CD4-positive, alpha-beta T cell (primary cell): Measurements from ENCODE around the gene PPP1R14B. TPM values are rescaled to one million over a fixed set of nuclear protein-coding genes. Genes with fewer than 3 reads are reported as not detected.

Source experiments
- ATAC-seq: fragments of 200-7000 bp; cut with Tn5 transposase; one replicate; pipeline ENCODE4 v1.10.0; 2022; ENCODE audit warnings: mild to moderate bottlenecking; ENCODE audit not compliant: poor library complexity
- CTCF ChIA-PET: fragments of 350-600 bp; sonication (Branson Sonifier 250); formaldehyde crosslinking; loops from one replicate; lab custom pipeline; 2021; ENCODE audit warnings: antibody characterized with exemption, inconsistent platforms; lab: Charles Lee
- POLR2A ChIA-PET: fragments of 350-600 bp; sonication (Branson Sonifier 250); formaldehyde crosslinking; loops from one replicate; lab custom pipeline; 2021; ENCODE audit warnings: antibody characterized with exemption, inconsistent platforms; lab: Charles Lee
- DNase-seq, 14 experiments: peaks; one replicate each; pipeline ENCODE4 v3.0.0-alpha.2; 2013 to 2020; ENCODE audit warnings: mixed read lengths in 2 of 14
- H3K27ac ChIP-seq, 2 donors: one replicate each; pipeline versions ENCODE4 v1.5.1 to v1.7.0; 2013; ENCODE audit warnings: low read length in 2 of 2, low read depth in 1 of 2, mild to moderate bottlenecking in 1 of 2
- H3K27me3 ChIP-seq, 2 experiments: 1 replicate in 1 of 2; 2 replicates in 1 of 2; pipeline versions ENCODE4 v1.6.1 to v1.7.0; 2013; ENCODE audit warnings: low read length in 2 of 2, control low read depth in 1 of 2, mild to moderate bottlenecking in 1 of 2, moderate library complexity in 1 of 2; ENCODE audit not compliant: insufficient read depth in 2 of 2, control insufficient read depth in 1 of 2
- H3K36me3 ChIP-seq: one replicate; pipeline ENCODE4 v1.6.1; 2013; ENCODE audit warnings: low read length, control low read depth; ENCODE audit not compliant: insufficient read depth
- H3K4me1 ChIP-seq: one replicate; pipeline ENCODE4 v1.6.1; 2013; ENCODE audit warnings: low read length, control low read depth; ENCODE audit not compliant: insufficient read depth
- H3K4me3 ChIP-seq: one replicate; pipeline ENCODE4 v1.5.1; 2013; ENCODE audit warnings: mild to moderate bottlenecking, low read length, moderate library complexity
- H3K9me3 ChIP-seq, 2 experiments: 1 replicate in 1 of 2; 2 replicates in 1 of 2; pipeline versions ENCODE4 v1.6.1 to v1.7.0; 2013; ENCODE audit warnings: low read length in 2 of 2, mild to moderate bottlenecking in 2 of 2, control low read depth in 1 of 2, moderate library complexity in 1 of 2; ENCODE audit not compliant: control insufficient read depth in 1 of 2, insufficient read depth in 1 of 2
- H3K27ac Mint-ChIP-seq: one replicate; pipeline ENCODE4 v1.8.0; 2020; ENCODE audit warnings: mixed read lengths
- H3K27me3 Mint-ChIP-seq: one replicate; pipeline ENCODE4 v1.8.0; 2021; ENCODE audit warnings: mixed read lengths
- H3K36me3 Mint-ChIP-seq: one replicate; pipeline ENCODE4 v1.8.0; 2021; ENCODE audit warnings: low read depth, mixed read lengths
- H3K4me1 Mint-ChIP-seq: one replicate; pipeline ENCODE4 v1.8.0; 2021; ENCODE audit warnings: low read depth, mixed read lengths
- H3K4me3 Mint-ChIP-seq: one replicate; pipeline ENCODE4 v1.8.0; 2020; ENCODE audit warnings: mild to moderate bottlenecking, mixed read lengths
- H3K9me3 Mint-ChIP-seq: one replicate; pipeline ENCODE4 v1.8.0; 2020; ENCODE audit warnings: mixed read lengths
- intact Hi-C, 2 experiments: fragments of 100-400 bp; cut with DNase I in 1 of 2; cut with micrococcal nuclease in 1 of 2; formaldehyde crosslinking; loops; one replicate each; pipeline versions ENCODE4 v1.15.1 to v1.9.0; 2023 to 2025; cut with DNase I, micrococcal nuclease
- total RNA-seq, 174 experiments: library from RNA in 2 of 174; stranded (reverse) in 2 of 174; gene quantifications; one replicate each; pipeline ENCODE4 v1.2.3 and lab custom pipeline; 2021 to 2026
- TF ChIP-seq, protein P1 (sequence below): fragments of 200-600 bp; IDR thresholded peaks from one replicate; pipeline ENCODE4 v1.8.0; 2022; ENCODE audit warnings: antibody characterized with exemption, mild to moderate bottlenecking

PPP1R14B gene
- total RNA-seq, 2 experiments from 2014 or later: 17.1 to 21.0 TPM

DNA sequence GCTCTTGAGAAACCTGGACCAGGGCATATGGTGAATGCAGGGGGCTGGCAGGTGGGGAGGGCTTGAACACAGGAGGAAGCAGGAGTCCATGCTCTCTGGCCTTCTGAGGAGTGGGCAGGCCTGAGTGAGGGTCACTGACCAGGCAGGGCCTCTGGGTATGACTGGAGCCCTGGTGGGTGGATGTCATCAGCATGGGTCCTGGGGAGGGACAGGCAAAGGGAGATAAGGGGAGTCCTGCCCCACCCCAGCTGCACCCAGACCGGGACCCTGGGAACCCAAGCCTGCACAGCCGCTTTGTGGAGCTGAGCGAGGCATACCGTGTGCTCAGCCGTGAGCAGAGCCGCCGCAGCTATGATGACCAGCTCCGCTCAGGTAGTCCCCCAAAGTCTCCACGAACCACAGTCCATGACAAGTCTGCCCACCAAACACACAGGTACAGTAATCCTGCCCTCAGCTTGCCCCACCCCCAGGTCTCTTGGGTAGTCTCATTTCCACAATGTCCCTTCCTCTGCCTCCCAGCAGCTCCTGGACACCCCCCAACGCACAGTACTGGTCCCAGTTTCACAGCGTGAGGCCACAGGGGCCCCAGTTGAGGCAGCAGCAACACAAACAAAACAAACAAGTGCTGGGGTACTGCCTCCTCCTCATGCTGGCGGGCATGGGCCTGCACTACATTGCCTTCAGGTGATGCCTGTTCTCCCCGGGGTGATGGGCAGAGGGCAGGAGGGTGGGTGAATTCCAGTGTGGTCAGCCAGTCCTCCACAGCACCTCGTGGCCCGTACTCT lies 14.4 kb downstream of the PPP1R14B start:
- H3K4me1 ChIP-seq: peaks cover 69% of the 10 kb centered on the region

DNA sequence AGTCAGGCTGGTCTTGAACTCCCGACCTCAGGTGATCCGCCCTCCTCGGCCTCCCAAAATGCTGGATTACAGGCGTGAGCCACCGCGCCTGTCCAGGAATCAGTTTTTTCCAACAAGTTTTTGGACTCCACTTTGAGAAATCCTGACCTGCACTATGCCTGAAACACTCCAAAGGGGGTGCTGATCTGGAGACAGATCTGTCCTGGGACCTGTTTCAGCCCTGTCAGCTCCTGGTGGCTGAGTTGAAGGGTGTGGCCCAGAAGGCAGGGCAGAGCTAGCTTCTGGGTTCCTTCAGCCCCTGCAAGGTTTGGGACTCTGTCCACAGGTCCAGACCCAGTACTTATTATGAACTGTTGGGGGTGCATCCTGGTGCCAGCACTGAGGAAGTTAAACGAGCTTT lies 15.2 kb downstream of the PPP1R14B start:
- H3K27ac Mint-ChIP-seq: peak overlapping the region; percentile 94
- DNase-seq: no peak
- H3K4me1 Mint-ChIP-seq: peaks cover 60% of the 10 kb centered on the region
- H3K9me3 ChIP-seq: no peaks in the 10 kb centered on the region
- no peaks in the 10 kb centered on the region for H3K27me3 ChIP-seq
- H3K4me3 Mint-ChIP-seq: peak overlapping the region; percentile 95
- H3K36me3 Mint-ChIP-seq: peaks cover 6% of the 10 kb centered on the region
- ChIA-PET CTCF (interaction anchor here (0.7 to 1.0 kb wide), 4 partner anchors 9 to 73 kb away, joined by 3 to 5 read pairs (median 3); partner anchors contain the start of gene PPP1R14B), POLR2A (interaction anchor here (0.9 to 4.6 kb wide), 7 partner anchors 10 to 1266 kb away, joined by 3 to 31 read pairs (median 7); partner anchors contain the start of genes FERMT3, FKBP2, PLCB3 and PPP1R14B)
- H3K27me3 Mint-ChIP-seq: no peaks in the 10 kb centered on the region
- no peak overlapping the region for H3K4me3 ChIP-seq
- H3K4me1 ChIP-seq: peaks cover 78% of the 10 kb centered on the region
- intact Hi-C loops: loop anchor here in 1 of 2 experiments (5.0 kb wide), 2 partner anchors 41 to 44 kb away; partner anchors contain the start of gene STIP1
- H3K27ac ChIP-seq: no peak overlapping the region
- TF ChIP-seq, protein P1, sequence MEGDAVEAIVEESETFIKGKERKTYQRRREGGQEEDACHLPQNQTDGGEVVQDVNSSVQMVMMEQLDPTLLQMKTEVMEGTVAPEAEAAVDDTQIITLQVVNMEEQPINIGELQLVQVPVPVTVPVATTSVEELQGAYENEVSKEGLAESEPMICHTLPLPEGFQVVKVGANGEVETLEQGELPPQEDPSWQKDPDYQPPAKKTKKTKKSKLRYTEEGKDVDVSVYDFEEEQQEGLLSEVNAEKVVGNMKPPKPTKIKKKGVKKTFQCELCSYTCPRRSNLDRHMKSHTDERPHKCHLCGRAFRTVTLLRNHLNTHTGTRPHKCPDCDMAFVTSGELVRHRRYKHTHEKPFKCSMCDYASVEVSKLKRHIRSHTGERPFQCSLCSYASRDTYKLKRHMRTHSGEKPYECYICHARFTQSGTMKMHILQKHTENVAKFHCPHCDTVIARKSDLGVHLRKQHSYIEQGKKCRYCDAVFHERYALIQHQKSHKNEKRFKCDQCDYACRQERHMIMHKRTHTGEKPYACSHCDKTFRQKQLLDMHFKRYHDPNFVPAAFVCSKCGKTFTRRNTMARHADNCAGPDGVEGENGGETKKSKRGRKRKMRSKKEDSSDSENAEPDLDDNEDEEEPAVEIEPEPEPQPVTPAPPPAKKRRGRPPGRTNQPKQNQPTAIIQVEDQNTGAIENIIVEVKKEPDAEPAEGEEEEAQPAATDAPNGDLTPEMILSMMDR: no peak
- peaks cover 3% of the 10 kb centered on the region for H3K36me3 ChIP-seq
- no peaks in the 10 kb centered on the region for H3K9me3 Mint-ChIP-seq
- no peak for ATAC-seq

More for the DNA sequence above, 14.4 kb downstream of the PPP1R14B start:
- H3K36me3 ChIP-seq: peaks cover 7% of the 10 kb centered on the region
- no peak overlapping the region for H3K4me3 ChIP-seq
- peak overlapping the region; percentile 94 for H3K27ac Mint-ChIP-seq
- TF ChIP-seq, protein P1: no peak
- intact Hi-C loops: loop anchor here in 1 of 2 experiments (5.0 kb wide), 2 partner anchors 40 to 45 kb away; partner anchors contain the start of gene STIP1
- DNase-seq (peak in 1 of 14 experiments; percentile 4), ATAC-seq (no peak)
- ChIA-PET POLR2A (interaction anchor here (0.8 to 4.6 kb wide), 10 partner anchors 9 to 1265 kb away, joined by 3 to 31 read pairs (median 4); partner anchors contain the start of genes FERMT3, FKBP2, PLCB3 and PPP1R14B), CTCF (interaction anchor here (0.7 to 1.2 kb wide), 5 partner anchors 8 to 72 kb away, joined by 3 to 5 read pairs (median 3); partner anchors contain the start of gene PPP1R14B)
- H3K9me3 ChIP-seq: no peaks in the 10 kb centered on the region
- H3K4me1 Mint-ChIP-seq: peaks cover 53% of the 10 kb centered on the region
- H3K27me3 Mint-ChIP-seq: no peaks in the 10 kb centered on the region
- no peak overlapping the region for H3K27ac ChIP-seq
- peaks cover 10% of the 10 kb centered on the region for H3K36me3 Mint-ChIP-seq
- no peaks in the 10 kb centered on the region for H3K9me3 Mint-ChIP-seq
- H3K4me3 Mint-ChIP-seq: peak overlapping the region; percentile 95
- no peaks in the 10 kb centered on the region for H3K27me3 ChIP-seq

DNA sequence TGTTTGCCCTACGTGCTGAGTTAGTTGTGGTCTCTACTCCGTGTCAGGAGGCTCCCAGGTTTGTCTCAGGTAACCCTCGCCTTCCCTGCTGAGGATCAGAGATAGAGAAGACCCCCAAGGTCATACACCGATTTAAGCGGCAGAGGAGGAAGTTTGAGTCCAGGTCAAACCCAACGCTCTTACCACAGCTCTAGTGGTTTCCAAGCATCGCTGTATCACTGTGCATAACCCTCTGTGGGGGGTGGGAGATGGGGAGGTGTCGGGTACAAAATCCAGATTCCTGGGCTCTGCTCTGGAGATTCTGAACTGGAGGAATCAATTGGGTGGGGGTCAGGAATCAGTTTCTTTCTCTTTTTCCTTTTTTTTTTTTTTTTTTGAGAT lies 15.8 kb downstream of the PPP1R14B start:
- Mint-ChIP-seq H3K27ac (peak overlapping the region; percentile 94), H3K36me3 (peaks cover 6% of the 10 kb centered on the region), H3K9me3 (no peaks in the 10 kb centered on the region), H3K4me3 (peak overlapping the region; percentile 95), H3K27me3 (no peaks in the 10 kb centered on the region), H3K4me1 (peaks cover 60% of the 10 kb centered on the region)
- intact Hi-C loops: loop anchor here (1.0 to 5.0 kb wide), 3 partner anchors 10 to 44 kb away; partner anchors contain the start of genes FKBP2 (in 2 of the 2) and STIP1 (in 1 of the 2)
- Histone ChIP-seq H3K36me3 (peaks cover 3% of the 10 kb centered on the region), H3K4me1 (peaks cover 79% of the 10 kb centered on the region), H3K4me3 (peak overlapping the region; percentile 91), H3K27ac (peak overlapping the region; percentile 55 to 82), H3K27me3 (no peaks in the 10 kb centered on the region), H3K9me3 (no peaks in the 10 kb centered on the region)
- CTCF ChIA-PET: interaction anchor here (0.9 to 1.0 kb wide), 2 partner anchors 73 to 87 kb away, joined by 3 to 5 read pairs; partner anchors contain the start of gene PRDX5
- DNase-seq (peak in 1 of 14 experiments; percentile 40), ATAC-seq (no peak)
- POLR2A ChIA-PET: interaction anchor here (0.6 to 4.6 kb wide), 6 partner anchors 11 to 564 kb away, joined by 3 to 31 read pairs (median 15); partner anchors contain the start of genes FERMT3, FKBP2 and PPP1R14B
- TF ChIP-seq, protein P1: no peak
